Esophagus mucosa (tissue), 1 donor: ENCODE data around the gene KRT81. TPM values are rescaled to one million over a fixed set of nuclear protein-coding genes. Genes with fewer than 3 reads are reported as not detected.
"Not testable (repeated sequence)": the region's sequence is repeated elsewhere in the genome, so short reads cannot be mapped to it uniquely, and the experiment has no call there.

Experiments
- ATAC-seq: fragments of 200-7000 bp; cut with Tn5 transposase; one replicate; pipeline ENCODE4 v1.9.1; 2020
- total RNA-seq: library from RNA; stranded (reverse); gene quantifications from one replicate; pipeline ENCODE4 v1.2.4, GENCODE V29; 2023
- donor health status: DM: yes; HTN: yes; CAD: no.

Gene KRT81
- total RNA-seq, 1 donor from 2014 or later: not detected

GRCh38 chr12:52317468-52318052 lies 26.2 kb upstream of the KRT81 start:
- no peak for ATAC-seq

DNA sequence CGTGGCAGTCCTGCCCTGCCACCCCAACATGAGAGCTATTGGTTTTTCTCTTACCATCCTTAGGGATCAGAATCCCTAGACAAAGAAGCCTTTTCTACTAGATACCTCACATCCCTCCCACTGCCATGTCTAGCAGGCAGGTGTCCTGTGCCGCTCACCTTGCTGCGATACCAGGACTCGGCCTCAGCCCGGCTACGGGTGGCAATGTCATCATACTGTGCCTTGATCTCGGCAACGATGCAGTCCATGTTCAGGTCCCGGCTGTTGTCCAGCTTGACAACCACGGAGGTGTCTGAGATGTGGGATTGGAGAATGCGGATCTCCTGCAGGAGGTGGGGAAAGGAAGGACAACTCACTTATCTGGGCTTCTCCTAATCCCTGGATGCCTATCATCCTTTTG lies 25.4 kb upstream of the KRT81 start:
- ATAC-seq: no peak

GRCh38 chr12:52316290-52316689 lies 25.0 kb upstream of the KRT81 start:
- no peak for ATAC-seq

DNA sequence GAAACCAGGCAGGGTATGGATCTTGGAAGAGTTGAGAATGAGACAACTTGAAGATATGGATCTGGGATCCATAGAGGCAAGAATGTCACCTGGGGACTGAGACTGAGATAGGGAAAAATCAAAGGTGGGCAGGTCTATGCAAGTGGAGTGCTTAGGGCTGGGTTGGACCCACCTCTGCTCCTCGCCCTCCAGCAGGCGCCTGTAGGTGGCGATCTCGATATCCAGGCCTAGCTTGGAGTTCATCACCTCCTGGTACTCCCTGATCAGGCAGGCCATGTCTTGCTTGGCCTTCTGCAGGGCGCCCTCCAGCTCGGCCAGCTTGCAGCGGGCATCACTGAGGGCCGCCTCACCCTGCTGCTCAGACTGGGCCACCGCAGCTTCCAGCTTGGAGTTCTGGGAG lies 24.4 kb upstream of the KRT81 start:
- ATAC-seq: not testable (repeated sequence)

DNA sequence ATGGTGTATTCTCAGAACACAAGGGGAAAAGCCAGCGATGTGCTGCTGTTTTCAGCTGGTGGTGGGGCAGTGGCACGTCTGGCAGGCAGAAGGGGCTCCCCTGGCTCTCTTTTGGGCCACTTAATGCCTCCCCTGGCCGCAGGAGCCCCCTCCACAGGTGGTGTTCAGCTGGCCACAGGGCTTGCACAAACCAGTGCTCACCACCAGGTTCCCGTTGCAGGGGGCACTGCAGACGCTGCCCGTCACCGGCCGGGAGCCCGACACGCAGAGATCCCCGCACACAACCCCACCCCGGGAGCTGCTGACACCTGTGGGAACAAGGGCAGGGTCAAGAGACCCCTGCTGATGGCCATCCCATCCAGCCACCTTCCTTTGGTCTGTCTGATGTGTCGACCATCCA lies 23.2 kb upstream of the KRT81 start:
- no peak for ATAC-seq

GRCh38 chr12:52313926-52314325 lies 22.6 kb upstream of the KRT81 start:
- no peak for ATAC-seq

- no peak for ATAC-seq
These were observed 22.1 kb upstream of the KRT81 start for GRCh38 chr12:52313461-52313860.

- no peak for ATAC-seq
These were observed 20.8 kb upstream of the KRT81 start for GRCh38 chr12:52312086-52312485.

GRCh38 chr12:52311285-52311648 lies 19.9 kb upstream of the KRT81 start:
- ATAC-seq: no peak

DNA sequence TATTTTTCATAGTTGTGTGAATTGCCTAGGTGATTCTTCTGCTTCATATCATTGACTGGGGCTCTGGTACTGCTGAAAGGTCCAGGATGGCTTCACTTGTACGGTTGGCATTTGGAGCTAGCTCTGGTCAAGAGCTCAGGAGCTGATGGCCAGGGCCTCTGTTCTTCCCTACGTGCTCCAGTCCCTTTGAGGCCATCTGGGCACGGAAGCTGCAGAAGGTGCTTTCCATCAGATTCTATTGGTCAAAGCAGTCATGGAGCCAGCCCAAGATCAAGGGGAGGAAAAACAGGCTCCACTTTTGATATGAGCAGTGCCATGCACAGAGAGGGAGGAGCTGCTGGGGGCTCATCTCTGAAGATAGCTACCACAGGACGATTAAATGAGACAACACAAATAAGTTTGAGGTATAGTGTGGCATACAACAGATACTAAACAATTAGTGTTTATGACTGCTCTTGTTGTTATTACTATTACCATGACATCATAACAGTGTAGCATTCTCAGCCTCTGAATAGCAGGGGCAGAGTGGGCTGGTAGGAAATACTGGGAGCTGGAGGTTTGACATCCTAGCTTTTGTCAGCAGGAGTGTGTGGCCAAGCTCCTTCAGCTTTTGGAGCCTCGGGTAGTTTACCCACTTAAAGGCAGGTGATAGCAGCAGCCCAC lies 19.4 kb upstream of the KRT81 start:
- no peak for ATAC-seq

- peak; percentile 6 for ATAC-seq
These were observed 17.6 kb upstream of the KRT81 start for GRCh38 chr12:52308806-52309425.

DNA sequence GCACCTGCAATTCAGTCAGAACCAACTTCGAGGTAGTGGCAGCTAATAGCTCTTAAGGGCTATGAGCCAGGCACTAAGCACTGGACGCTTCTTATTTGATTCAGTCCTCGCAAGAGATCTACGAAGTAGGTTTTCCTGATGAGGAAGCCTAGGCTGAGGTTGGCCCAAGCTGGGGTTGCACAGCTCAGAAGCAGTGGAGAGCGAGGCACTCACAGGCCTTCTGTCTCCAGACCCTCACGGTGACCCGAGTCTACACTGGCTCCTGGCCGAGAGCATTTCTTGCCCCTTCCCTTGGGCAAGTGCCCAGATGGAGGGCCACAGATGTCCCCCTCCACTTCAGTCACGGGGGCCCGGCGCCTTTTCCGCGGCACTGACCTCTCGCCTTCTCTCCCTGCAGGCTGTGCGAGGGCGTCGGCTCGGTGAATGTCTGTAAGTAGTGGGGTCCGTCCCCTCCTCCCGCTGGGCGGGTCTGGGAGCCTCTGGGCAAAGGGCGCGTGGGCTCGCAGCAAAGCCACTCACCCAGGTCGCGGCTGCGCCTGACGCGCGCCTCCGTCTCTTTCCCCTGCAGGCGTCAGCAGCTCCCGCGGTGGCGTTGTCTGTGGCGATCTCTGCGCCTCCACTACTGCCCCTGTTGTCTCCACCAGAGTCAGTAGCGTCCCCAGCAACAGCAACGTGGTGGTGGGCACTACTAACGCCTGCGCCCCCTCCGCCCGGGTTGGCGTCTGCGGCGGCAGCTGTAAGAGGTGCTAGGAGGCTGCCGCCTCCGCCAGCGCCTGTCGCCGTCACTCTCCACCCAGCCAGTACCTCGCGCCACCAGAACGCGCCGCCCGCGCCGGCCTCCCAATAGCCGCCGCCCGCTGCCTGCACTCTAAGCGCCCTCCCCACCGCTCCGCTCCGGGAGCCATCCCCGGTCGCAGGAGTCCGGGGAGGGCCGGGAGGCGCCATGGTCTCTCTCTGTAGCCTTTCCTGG lies 16.8 kb upstream of the KRT81 start:
- peak; percentile 78 for ATAC-seq

DNA sequence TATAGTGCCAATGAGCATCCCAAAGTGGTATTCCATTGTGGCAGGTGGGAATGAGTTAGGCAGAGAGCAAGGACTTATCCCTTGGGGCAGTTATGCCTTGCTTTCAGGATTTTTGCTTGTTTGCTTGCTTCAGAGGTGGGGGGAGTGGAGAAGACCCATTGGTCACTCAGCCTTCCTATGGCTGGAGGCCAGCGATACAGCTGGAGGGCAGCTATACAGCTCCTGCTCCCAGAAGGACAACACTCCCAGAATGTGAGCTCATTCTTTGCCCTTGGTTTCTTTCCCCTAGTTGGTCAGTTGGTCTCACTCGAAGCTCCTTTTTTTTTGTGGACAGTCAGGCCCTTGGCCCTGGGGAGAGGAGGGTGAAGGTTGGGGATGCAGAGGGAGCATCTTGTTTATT lies 15.4 kb upstream of the KRT81 start:
- ATAC-seq: no peak

- ATAC-seq: no peak
These were observed 14.8 kb upstream of the KRT81 start for GRCh38 chr12:52305921-52306705.

DNA sequence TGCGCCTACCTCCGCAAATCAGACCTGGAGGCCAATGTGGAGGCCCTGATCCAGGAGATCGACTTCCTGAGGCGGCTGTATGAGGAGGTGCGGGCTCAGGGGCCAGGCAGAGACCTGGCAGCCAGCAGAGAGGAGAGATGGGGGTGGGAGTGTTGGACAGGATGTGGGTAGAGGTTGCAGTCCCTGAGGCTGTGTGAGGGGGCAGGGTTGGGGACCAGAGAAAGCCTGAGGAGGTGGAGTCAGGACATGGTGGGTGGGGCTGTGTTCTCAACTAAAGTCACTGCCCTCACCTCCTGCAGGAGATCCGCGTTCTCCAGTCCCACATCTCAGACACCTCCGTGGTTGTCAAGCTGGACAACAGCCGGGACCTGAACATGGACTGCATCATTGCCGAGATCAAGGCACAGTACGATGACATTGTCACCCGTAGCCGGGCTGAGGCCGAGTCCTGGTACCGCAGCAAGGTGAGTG lies 13.6 kb upstream of the KRT81 start:
- not testable (repeated sequence) for ATAC-seq

DNA sequence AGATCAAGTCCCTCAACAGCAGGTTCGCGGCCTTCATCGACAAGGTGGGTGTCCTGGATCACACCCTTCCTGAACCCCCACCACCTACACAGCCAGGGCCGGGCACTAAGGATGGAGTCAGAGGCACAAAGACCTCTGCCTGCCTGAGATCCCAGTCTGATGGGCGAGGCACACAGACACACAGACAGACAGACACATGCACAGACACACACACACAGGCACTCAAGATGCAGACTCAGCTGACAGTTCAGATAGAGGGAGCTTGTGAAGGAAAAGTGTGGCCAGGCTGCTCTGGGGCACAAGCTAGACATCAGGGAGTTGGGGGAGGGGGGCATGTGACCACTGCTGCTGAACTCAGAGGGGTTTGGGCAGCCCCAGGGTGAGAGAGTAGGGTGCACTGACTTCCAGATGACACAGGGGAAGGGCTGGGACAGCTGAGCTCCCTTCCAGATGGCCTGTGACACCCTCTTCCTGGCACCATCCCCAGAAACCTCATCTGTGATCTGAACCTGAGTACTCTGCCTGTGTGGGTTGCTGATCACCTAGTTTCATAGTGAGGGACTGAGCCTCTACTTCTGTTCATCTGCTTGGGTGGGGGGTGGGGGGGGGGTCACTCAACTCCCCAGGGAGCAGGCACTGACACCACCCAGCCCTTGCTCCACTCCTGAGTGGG lies 11.0 kb upstream of the KRT81 start:
- ATAC-seq: peak; percentile 22

DNA sequence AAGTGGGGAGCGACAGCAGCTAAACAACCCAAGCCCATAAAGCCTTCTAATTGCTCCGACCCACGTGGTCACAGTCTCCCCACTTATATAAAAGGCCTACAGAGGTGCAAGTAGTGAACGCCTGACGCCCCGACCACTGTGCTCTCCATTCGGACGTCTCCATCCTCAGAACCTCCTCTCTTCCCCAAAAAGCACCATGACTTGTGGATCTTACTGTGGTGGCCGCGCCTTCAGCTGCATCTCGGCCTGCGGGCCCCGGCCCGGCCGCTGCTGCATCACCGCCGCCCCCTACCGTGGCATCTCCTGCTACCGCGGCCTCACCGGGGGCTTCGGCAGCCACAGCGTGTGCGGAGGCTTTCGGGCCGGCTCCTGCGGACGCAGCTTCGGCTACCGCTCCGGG lies 10.4 kb upstream of the KRT81 start:
- not testable (repeated sequence) for ATAC-seq

DNA sequence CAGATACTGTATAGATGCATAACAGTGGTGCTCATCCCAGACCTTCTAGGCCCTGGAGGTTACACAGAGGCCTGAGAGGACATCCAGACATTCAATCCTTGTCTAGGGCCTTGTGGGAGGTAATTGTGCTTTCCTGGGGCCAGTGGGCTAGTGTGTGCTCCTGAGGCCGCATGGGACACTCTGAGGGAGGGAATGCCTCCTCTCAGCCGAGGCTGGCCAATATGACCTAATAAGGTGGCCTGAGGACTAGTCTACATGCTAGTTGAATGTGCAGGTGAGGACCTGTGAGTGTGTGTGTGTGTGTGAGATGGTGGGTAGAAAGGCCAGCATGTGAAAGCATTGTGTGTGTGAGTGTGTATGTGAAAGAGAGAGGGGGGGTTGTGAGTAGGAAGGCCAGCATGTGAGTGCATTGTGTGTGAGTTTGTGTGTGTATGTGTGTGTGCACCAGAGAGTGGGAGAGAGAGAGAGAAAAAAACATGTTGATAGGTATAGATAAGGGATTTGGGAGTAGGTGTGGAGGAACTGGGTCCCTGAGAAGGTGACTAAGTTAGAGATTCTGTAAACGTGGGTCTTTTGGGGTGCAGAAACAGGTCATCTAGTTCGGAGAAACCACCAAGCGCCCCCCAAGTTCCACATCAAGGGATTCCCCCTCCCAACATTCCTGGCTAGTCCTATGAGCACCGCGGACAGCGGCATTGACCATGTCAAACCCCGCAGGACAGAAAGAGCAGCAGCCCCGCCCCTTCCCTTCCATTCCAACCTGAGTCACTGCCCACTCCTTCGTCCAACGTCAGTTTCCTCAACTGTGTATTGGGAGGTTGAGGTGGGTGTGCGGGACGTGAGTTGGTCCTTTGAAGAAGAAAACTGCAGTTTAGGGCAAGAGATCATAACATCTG lies 9.7 kb upstream of the KRT81 start:
- no peak for ATAC-seq

- ATAC-seq: no peak
These were observed 7.4 kb upstream of the KRT81 start for GRCh38 chr12:52298677-52299190.

GRCh38 chr12:52296572-52297215 lies 5.4 kb upstream of the KRT81 start:
- no peak for ATAC-seq
